GM21367 (cell line): ENCODE results near the gene ZBED3.

ENCODE experiments used
- ATAC-seq: cut with Tn5 transposase; IDR thresholded peaks from one replicate; pipeline ENCODE4 v1.9.1; 2021; ENCODE audit not compliant: unreplicated experiment

Gene ZBED3

DNA sequence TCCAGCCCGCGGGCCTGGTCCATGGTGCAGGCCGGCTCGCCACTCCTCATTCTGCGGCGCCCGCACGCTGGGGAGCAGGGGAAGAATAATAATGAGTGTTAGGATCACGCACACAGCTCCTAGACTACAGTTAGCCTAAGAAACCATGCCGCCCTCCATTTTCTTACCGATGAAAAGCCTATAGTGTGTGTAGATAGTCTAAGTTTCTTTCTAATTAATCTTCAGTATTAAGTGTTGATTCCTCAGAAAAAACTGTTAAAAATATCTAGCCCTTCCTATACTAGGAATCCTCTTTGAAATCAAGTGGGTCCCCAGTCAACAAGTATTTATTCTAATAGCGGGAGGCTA is 9.3 kb downstream of the ZBED3 start:
- ATAC-seq = no peak

GRCh38 chr5:77076961-77077828 is 9.9 kb downstream of the ZBED3 start:
- peak; percentile 77 for ATAC-seq

GRCh38 chr5:77074745-77075144 is 12.3 kb downstream of the ZBED3 start:
- no peak for ATAC-seq

DNA sequence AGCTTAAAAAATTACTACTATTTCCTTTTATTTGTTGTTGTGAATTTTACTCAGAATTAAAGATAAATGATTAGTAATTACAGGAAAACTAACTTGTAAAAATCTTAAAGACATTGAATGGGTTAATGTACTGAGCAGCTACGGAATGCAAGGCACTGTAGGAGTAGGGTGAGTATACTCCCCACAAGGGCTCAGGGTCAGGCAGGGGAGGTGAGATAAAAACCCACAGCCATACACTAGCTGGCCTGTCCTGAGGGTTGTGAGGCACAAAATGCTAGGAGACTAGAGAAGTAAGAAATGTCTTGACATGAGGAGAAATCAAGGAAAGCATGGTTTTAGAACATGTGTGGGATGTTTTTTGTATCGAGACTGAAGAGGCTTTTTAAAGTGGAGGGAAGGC is 13.4 kb downstream of the ZBED3 start:
- ATAC-seq = no peak

GRCh38 chr5:77066823-77067442 is 20.2 kb downstream of the ZBED3 start:
- no peak for ATAC-seq

DNA sequence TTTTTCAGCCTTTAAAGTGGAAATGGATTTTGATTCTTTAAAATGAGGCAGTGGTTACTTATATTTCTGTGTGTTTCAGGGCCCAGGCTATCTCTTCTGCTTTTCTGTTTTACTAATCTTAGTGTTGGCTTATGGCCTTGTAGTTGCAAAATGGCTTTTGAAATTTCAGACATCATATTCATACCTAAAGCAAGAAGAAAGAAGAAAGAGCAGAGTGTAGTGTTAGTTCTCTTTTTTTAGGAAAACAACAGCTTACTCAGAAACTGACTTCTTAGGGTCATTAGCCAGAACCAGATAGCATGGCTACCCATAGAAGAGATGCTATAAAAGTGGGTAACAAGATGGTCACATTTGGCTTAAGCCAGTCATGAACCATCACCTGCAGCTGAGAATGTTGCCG is 20.9 kb downstream of the ZBED3 start:
- no peak for ATAC-seq

DNA sequence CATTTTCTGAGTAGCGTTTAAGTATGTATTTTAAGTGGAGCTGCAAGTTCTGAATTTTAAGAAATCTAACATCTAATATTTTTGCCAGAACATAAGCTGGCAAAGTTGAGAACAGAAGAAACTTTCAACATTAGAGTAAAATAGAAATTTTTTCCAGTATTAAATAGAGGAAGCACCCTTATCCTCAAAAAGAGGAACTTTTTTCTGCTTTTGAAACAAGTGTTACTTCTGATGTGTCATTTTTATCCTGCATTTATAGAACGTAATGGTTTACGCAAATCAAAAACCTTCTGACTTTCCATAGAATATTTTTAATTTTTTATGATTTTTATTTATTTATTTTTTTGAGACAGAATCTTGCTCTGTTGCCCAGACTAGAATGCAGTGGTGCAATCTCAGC is 21.8 kb downstream of the ZBED3 start:
- no peak for ATAC-seq

DNA sequence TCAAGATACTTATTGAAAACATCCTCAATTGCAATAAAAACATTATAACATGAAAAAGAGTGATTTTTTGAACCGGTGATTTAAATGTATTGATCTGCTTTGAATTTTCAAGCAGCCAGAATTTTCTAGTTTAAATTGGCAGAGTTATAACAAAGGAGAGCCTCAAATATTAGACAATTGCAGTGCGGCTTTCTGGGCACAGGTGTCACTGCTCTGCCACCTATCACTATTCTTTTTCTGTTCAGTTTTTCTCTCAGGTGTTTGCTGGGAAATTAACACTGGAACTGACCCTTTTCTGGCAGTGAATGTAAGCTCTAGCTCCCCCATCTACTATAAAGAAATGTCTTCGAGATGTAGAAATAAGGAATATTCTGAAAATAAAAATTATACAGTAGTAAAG is 23.0 kb downstream of the ZBED3 start:
- no peak for ATAC-seq

GRCh38 chr5:77046416-77047073 is 40.5 kb downstream of the ZBED3 start:
- ATAC-seq = no peak

- ATAC-seq = no peak
Measured at GRCh38 chr5:77035950-77036349, 51.1 kb downstream of the ZBED3 start.

- ATAC-seq = no peak
Measured at GRCh38 chr5:77033338-77033737, 53.7 kb downstream of the ZBED3 start.

DNA sequence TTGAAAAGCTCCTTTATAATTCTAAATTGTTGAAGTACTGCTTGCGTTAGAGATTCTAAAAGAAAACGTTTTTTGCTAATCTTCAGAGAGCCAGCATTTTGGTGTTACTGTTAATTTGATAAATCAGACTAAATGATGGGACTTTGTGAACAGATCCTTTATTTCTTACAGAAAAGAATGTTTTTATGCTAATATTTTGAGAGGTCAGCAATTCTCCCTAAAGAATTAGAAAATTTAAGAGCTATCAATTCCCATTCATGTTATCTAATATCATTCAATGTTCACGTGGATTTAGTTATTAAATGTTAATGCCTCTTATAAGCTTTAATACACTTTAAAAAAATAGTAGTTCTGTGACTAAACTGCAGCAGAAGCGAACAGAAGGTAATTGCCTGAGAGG is 54.5 kb downstream of the ZBED3 start:
- ATAC-seq = no peak

DNA sequence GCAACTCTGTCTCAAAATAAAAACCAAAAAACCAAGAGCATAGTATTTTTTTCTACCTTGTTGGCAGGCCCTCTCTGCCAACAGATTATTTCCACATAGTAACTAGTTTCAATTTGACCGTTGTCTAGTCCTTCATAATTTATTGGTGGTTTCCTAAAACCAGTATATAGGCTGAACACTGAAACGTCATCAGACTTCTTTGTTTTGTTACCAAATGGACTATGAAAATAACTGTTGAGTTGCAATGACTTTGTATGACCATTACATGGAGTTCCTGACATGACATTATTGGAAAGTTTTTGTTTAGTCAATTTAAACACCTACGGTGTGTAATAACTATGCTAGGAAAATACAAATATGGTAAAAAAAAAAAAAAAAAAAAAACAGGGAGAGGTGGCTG is 55.2 kb downstream of the ZBED3 start:
- ATAC-seq = no peak

DNA sequence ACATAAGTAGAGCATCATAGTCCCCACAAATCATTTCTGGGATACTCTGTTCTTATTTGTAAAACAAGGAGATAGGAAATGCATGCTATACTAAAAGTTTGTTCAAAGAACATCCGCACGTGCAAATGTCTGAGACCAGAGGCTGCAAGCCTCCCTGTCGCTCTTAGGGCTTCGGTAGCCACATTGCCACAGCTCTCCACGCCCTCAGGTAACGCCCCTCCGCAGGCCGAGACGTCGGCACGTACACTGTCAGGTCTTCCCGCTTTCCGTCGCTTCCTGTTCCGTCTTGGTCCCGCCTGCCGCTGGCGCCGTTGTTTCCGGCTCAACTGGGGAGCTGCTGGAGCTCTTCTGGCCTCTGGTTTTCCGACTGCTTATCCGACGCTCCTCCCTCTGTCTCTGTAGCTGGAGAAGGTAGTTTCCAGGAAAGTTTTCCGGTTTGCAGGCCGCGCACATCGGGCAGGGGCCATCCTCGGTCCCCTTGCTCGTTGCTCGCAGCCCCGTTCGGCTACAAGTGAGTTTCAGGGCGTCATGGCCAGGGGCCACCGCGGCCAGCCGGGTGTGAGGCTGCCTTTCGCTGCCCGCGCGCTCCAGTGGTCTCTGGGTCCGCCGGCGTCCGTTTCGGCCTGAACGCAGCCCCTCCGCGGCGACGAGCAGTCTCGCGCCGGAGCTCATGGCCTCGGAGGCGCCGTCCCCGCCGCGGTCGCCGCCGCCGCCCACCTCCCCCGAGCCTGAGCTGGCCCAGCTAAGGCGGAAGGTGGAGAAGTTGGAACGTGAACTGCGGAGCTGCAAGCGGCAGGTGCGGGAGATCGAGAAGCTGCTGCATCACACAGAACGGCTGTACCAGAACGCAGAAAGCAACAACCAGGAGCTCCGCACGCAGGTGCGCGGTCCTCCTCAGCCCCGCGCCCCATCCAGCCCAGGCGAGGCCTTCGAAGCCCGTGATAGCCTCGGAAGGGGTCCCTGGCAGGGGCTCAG is 56.7 kb downstream of the ZBED3 start, which contains the start of gene AGGF1:
Gene AGGF1 (plus strand): TSS at position 308 of the 975 bp plus-strand sequence. CDS start 363 bp downstream, at position 671.
- peak; percentile 97 for ATAC-seq

DNA sequence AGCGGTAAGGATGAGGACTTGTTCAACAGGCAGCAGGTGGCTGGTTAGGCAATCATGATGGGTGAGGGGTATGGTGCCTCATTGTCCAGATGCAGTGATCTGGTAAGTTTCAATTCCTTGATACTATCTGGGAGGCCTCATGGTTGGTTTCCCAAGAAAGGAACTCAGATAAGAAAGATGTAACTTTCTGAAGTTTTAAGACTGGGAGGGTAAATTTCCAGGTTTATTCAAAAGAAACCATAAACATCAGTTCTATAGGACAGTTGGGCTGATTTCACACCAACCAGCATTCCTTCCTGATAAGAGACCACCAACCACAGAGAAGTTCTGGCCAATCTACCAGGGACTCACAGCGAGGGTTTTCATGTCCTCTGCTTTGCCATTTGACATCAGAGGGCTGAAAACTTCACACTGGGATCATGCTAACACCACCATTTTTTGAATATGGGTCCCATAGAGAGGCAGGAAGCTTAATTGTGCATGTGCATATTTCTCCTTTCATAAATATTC is 57.7 kb downstream of the ZBED3 start:
- ATAC-seq = no peak

- no peak for ATAC-seq
Measured at GRCh38 chr5:77028631-77029375, 58.3 kb downstream of the ZBED3 start.

GRCh38 chr5:77024490-77024889 is 62.6 kb downstream of the ZBED3 start:
- no peak for ATAC-seq

GRCh38 chr5:77022511-77023417 is 64.3 kb downstream of the ZBED3 start:
- ATAC-seq = no peak
